Stimulated activated naive CD4-positive, alpha-beta T cell (primary cell): Measurements from ENCODE around the gene ERCC5.

Experiments
- DNase-seq, 6 experiments: peaks; one replicate each; lab custom pipeline; 2025; lab: John Stamatoyannopoulos, UW

Gene ERCC5

DNA sequence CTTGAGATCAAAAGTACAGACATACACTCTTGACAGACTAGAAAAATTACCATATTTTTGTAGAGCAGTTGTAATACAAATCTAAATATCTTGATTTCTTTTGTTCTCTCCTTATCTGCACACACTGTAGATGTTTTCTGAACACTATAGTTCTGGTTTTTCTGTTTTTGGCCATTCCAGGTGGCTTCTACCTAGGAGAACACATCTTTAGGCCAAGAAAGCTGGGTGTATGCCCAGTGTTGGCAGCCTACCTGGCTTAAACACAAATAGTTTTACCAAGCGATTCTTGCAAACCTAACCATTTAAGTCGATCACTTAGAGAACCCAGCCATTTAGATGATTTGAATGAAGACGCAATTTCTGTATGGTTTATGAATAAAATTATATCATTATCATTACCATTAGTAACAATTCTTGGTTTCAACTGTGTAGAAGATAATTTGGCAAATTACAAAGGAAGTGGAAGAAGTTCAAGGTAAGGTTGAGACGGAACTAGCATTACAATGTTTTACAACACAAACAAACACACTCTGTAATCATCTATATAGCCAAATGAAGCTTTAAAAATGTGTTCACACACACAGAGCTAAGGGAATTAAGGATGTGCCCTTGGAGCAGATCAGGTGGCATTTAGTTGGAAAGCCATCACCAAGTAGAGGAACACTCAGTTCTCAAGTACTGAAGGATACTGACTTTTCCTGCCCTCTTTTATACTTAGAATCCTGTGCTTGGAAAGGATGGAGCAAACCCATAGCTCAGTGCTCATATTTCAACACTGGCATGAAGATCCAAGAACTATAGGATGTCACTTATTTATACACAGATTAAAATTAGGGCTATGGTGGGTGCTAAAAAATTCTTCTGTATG is 36.2 kb downstream of the ERCC5 start:
- no peak for DNase-seq

DNA sequence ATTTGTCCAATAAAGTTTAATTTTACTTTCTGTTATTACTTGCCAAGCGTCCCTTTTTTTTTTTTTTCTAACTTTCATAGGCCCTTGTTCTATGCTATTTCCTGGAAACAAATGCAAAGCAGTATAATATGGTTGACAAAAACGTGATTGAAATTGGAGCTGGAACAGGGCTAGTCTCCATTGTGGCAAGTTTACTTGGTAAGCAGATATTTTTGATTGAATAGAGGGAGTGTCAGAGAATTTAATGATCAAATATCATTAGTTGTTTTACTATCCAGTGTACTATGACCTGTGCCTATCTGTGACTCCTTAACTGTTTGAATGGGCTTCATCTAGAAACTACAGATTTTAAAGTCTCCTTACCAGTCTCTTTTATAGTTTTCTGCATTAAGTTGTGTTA is 46.7 kb downstream of the ERCC5 start:
- no peak for DNase-seq

DNA sequence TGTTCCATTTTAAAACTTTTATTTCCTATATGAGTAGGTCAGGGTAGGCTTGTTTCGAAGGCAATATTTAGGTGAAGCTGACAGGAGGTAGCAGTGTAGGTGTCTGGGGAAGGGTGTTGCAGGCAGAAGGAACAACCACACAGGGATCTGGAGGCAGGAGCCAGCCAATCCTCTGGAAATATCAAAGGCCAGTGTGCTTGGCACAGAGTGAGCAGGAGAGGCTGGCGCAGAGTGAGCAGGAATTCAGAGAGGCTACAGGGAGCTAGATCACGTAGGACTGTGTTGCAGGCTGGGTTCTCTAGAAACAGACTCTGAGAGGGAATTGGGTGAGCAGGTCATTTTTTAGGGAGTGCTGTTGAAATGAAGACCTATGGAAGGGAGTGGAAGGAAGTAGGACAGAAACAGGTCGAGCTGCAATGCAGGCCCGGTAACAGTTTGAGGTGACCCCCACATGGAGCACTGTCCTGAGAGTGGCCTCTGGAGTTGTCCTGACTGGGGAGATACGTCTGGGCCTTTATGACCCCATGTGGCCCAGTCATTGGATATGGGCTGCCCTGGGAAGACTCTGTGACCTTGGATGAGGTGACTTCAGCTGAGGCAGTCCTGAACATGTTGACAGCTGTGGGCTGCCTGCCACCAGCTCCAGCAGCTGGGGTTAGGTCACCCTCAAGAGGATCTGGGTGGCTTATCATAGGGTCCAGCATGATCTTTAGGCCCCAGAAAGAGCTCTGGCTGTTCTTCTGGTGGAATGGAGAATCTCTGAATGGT is 51.7 kb downstream of the ERCC5 start:
- no peak for DNase-seq

DNA sequence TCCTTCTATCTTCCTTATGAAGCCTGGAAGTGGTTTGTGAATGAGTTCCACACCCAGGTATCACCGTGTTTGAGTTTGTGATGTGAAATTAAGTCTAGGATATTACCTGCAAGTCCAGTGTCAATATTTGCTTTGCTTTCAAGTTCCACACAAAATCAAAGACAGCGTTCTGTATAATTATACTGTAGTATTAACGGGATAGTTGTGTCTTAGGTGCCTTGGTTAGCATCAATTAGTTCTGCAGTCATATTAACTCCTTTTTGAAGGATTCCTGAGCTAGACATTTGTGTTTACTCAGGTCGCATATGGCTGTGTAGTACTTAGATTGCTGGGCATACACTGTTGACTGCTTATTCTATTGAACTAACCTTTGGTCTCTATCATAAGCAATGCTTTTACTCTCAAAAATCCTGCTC is 54.4 kb downstream of the ERCC5 start:
- no peak for DNase-seq

DNA sequence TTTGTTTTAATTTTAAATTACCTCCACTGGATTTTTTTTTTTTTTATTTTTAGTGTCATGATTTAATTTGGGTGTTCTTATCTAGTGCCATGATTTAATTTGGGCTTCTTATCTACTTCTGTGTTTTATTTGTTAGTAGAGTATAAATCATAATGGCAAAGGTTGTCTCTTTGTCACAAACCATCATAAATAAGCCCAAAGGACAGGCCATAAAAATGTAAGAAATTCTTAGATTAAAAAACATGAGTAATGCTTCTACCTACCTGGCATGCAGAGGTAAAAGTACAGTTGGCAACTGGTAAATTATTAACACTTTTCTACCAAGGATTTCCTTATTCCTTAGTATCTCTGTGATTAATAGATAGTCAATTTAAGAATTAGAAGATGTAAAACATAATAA is 55.2 kb downstream of the ERCC5 start:
- no peak for DNase-seq

DNA sequence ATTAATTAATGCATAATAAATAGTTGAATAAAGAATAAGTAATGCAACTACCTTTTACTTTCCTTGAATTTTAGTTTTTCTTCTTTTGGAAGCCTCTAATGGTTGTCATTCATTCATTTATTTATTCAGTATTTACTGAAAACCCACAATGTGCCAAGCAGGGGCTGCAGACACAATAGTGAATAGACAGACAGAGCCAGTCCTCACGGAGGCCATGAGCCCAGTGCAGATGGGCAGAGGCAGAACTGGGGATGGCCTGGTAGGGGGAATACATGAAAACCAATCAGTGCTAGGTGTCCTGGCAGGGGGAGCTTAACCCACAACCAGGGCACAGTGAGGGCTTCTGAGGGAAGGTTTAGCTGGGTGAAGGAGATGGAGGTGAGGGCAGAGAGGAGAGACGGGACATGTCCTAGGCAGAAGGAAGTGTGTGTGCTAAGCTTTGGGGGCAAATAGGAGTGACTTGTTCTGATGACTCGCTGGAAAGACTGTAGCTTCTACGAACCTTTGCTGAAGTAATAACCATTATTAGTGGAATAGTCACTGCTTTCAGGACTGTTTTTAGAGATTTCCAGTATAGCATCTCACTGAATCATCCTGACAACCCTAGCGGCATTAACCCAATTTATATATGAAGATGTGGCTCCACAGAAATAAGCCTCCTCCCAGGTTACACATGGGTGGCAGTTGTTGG is 55.9 kb downstream of the ERCC5 start:
- no peak for DNase-seq

DNA sequence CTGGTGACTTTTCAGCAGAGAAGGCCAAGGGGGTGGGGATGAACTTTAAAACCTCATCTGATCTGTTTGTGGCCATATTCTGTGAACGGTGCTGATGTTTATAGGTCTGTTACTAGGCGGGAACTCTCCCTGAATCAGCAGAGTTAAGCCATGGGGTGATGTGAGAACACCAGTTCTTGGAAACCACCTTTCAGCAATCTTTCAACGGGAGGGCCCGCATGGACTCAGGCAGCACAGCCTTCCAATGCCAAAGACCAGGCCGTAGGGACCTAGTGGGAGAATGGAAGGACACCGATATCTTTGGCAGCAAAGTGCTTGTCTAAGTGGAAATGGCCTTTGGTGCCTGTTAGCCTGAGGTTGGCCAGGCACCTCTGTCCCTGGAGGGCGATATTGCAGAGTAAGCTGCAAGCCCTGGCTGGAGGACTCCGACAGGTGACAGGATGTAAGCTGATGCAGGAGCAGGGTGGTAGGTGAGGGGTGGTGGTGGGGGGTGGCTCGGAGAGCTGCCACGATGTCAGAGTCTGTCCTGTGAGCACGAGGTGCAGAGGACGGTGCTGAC is 57.0 kb downstream of the ERCC5 start:
- no peak for DNase-seq

DNA sequence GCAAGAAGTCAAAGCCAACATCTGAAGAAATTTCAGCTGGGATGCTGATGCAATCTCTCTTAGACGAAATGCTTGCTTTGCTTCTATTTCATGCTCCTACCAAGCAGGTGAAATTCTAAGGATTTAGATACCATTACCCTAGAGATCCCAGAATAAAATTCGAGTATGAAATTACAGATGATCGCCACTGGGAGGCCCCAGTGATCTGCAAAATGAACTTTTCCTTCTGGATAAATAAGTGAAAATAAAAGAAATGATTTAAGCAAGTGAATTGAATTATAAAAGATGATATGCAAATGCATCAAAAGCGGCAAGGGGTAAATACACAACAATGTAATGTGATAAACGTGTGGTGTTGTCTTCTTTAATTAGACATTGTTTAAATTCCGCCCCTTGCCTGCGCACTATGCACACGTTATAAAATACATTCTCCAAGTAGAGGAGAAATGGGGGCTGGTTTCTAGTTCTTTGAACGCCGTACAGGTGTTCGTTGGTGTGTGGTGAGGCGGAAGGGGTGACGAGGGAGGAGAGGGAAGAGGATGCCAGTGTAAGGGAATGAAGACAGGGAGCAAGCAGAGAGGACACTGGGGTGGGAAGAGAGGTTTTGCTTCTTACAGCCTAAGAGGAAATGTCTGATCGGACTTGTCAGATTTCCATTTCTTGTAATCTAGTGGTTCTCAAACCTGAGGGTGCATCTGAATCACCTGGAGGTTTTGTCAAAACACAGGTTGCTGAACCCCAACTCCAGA is 58.0 kb downstream of the ERCC5 start:
- DNase-seq, result no peak

DNA sequence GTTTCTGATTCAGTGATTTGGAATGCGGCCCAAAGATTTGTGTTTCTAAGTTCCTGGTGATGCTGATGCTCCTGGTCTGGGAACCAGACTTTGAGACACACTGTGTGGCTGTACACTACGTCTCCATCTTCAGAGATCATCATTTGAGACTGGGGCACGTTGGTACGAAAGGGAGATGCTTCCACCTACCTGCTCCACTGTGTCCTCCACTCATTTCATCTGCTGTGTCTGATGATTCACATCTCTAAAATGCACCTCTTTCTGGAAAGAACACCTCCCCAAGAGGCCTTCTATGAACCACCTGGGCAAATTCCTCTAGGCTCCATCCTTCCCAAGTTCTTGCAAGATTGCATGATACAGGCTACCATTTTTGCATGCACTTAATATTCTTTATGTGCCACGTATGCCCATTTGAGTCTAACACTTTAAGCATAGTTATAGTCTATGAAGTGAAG is 58.6 kb downstream of the ERCC5 start:
- no peak for DNase-seq

DNA sequence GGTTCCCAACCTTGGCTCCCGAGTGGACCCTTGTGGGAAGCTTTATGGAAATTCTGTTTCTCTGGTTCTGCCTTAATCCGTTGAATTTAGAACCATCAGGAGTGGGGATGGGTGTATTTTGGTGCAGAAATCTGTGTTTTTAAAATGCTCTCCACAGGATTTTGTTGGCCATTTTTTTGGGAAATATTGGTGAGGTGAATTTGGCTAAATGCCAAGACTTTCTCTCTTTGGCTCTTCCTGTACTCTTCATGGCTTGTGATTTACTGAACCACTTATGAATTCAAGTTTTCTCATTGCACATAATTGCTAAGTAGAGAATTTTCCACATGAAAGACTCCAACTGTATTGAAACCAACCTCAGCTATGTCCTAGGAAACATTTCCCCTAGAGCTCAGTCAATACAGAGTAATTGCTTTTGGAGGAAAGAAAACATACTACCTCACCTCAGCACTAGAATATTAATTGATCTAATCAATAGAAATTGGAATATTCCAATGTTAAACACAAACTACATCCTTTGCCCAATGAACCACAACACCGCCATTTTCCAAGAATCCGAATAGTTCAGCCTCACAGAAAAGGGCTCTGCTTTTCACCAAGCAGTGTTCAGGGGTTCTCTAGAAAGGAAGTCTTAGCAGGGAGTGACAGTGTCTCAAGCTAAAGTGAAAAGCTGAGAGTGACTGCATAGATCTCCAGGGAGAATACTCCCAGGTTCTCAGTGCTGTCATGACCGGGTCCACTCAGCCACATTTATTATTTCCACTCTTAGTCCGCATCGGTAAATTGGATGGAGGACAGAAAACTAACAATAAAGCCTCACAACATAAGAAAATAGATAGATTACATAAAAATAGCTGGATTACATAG is 60.3 kb downstream of the ERCC5 start:
- no peak for DNase-seq

DNA sequence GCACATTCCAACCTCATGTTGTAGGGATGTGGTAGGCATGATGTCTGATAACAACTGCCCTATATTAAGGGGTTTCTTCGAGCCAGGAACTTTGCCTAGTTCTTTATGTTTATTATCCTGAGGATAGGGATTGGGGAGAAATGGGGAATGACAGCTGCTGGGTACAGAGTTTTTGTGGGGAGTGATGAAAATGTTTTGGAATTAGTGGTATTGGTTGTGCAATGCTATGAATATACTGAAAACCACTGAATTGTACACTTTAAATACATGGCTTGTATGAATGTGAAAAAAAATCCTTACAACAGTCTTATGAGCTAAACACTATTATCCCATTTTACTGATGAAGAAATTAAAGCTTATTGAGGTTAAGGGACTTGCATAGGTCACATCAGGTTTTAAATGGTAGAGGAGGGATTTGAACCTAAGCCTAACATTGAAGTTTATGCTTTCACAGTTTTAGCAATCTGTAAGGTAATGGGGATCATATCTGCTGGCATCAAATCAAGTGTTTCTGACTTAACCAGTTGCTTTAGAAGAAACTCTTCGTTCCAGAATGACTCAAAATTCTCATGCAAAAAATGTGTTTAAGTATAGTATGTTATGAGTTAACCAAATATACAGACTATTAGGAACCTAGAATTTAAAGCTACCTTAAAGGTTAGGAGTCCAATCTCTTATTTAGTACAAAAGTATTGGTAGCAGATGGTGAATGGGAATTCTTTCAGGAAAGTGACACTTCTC is 61.4 kb downstream of the ERCC5 start:
- DNase-seq, result no peak

DNA sequence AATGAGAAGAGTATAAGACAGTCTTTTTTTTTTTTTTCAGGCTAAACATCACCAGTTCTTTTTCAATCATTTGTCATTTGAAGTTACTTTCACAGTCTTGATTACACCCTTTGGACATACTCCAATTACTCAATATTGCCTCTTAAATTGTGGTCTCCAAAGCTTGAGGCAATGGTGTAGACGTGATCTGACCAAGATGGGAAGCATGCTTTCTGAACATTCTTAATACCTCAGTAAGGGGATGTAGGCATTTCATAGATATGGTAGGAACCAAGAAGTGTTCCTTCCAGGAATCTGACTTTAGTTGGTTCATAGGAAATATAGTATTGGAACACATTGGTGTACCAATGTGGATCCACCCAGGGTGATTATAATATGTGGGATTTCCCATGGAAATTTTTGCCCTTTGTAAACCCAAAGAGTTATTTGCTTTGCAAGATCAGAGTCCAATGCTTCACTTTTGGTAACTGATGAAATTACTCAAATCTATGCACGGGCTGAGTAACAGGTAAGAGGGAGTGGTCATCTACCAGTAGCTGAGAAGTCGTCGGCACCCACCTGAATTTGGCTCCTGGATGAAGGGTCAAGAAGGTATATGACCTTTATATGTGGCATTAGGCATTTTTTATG is 62.2 kb downstream of the ERCC5 start:
- DNase-seq, result no peak

DNA sequence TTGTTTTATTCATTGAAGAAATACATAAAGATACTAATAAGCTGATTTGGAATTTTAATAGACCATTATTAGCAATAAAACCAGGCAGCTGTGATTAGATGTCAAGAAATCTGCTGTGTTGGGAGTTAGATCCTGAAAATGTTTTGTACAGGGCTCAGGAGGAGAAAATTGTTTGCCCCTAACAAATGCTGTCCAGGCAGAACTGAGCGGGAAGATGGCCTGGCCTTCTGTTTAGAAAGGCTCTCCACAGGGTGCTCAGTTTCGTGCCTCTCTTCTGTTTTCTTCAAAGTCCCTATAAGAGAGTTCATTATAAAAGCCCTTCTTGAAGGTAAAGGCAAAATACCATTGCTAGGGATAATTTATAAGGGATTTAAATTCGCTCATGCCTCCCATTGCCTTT is 64.1 kb downstream of the ERCC5 start:
- DNase-seq, result no peak

DNA sequence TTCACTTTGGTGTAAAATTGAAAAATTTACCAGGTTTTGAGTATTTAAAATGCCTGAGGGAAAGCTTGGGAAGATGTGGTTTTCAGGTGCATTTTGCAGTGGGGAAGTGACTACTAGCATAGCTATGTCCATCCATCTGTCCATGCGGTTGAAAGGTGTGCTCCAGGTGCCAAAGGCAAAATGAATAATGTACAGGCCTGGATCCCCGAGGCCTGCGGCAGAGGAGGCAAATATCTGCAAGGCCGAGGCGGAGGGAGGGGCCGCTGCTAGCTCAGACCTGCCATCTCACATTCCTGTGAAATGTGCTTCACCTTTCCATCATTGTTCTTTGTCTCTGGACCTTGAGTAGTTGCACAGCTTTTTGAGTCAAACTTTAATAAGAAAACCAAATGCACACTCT is 65.5 kb downstream of the ERCC5 start:
- no peak for DNase-seq

DNA sequence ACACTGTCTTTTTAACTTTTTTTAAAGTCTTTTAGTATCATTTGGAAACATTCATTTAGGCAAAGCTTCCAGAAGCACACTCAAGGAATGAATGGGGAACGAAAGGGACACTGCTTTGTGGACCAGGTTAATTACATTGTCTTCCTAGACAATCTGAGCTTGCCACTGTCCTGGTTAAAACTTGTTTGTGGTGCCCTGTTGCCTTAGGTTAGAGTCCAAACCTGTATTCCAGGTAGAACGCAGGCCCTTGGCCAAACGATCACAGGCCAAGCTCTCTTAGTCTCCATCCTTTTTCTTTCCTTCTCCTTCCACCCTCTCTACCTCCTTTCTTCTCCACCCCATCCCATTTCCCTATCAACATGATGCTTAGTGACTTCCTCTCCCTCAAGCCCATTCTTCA is 66.8 kb downstream of the ERCC5 start:
- no peak for DNase-seq

DNA sequence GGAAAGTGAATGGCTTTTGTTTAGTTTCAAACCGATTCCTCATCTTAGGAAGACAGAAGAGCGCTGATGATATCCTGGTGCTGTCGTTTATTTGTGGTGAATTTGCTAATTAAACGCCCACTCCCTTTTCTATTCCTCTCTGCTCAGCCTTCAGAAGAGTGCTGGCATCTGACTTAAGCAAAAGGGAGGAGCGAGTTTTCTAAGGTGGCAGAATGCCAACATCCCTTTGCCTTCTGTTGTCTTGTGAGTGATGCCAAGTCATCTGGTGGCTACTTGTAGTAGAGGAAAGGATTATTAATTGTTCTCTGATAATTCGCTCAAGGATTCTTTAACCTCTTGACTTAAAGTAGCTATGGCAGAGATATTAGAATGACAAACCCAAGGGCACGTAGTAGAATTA is 68.1 kb downstream of the ERCC5 start:
- DNase-seq, result no peak

DNA sequence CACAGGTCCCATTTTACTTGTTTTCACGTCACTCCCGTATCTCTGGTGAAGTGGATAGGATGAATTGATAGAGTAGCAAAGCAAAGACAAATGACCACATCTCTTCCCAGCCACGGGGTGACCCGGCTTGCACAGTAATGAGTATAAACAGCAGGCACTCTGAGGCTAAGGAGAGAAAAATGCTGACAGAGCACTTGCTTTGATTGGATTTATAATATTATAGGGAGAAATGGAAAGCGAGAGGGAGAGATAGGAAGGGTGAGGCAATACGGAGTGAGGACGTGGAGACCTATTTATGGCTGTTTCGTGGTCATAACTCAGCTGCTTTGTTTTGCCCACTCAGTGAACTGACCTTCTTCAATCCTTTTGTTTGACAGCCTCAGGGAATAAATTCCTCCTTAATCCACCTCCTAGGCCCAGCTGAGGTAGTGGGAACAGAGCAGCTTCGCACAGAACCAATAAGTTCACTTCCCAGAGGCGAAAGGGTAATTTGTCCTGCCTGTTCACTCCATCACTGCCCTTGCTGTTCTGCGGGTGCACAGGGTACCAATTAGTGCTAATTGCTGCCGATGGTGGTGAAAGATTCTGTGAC is 68.6 kb downstream of the ERCC5 start:
- DNase-seq, result no peak

DNA sequence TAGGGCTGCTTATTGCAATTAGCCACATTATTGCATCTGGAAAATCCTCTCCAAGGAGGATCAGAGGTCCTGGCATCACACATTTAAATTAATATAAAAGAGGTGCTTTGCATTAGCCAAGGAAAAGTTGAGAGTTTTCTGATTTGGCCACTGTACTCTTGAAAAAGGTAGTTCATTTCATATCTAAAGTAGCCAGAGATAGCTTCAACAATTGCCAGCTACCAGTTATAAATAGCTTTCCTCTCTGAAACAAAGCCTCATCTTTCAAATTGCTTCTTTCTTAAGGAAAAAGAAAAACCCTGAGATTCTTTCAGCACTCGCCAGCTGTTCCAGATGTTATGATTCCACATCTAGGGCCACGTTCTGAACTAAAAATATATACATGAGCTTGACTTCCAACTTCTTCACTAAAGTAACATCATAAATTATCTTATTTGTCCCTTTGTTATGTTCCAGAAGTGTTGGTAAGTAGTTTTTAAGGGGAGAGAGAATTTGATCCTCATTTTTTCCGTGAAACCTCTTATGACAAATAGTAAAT is 69.6 kb downstream of the ERCC5 start:
- DNase-seq, result no peak

DNA sequence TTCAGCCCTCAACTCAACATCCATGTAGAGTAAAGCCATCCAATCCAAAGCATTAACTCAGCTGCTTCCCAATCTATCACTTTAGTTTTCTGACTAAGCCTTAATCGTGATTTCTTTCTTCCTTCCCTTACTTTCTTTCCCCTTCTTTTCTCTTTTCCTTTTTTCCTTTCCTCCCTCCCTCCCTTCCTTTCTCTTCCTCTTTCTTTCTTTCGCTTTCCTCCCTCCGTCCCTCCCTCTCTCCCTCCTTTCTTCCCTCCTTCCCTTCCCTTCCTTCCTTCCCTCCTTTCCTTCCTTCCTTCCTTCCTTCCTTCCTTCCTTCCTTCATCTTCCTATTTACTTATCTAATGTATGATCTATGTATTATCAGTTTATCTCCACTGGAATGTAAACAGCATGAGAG is 71.2 kb downstream of the ERCC5 start:
- DNase-seq, result no peak
